HG03469 (cell line): ENCODE measurements around the gene SND1.
A peak's percentile ranks its signal among the peaks of the same experiment; 100 is the strongest.
"Not testable (repeated sequence)": the region's sequence is repeated elsewhere in the genome, so short reads cannot be mapped to it uniquely, and the experiment has no call there.

Experiments used
- ATAC-seq: cut with Tn5 transposase; IDR thresholded peaks from one replicate; pipeline ENCODE4 v1.9.1; 2021; ENCODE audit warnings: mild to moderate bottlenecking, moderate library complexity, moderate number of reproducible peaks; ENCODE audit not compliant: unreplicated experiment

The SND1 gene

DNA sequence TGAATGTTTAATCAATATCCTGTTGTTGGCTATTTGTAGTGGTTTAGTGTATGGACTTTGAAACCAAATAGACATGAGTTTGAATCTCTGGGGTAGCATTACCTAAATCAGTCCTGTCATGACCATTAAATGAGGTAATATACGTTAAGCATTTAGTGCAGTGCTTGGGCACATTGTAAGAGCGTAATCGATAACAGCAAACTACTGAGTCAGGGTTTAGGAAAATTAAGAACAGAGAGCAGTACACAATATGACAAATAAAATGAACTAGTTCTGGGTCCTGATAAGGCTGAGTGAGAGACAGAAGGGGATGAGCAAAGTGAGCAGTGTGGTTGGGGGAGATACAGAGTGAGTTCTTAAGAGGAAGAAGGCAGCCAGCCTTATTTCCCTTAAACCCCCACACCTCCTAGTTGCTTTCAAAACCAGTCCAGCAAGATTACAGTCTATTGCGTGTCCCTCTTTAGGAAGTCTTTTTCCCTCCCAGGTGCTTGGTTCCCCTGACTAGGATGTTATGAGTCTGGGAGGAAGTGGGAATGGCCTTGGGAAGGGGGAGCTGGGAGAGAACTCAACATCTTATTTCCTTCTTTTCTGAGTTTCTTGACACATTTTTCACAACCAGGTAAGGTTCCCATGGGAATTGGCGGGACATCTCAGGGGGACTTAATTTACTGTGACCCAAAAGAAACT, 171.0 kb downstream of the SND1 start:
- ATAC-seq = no peak

DNA sequence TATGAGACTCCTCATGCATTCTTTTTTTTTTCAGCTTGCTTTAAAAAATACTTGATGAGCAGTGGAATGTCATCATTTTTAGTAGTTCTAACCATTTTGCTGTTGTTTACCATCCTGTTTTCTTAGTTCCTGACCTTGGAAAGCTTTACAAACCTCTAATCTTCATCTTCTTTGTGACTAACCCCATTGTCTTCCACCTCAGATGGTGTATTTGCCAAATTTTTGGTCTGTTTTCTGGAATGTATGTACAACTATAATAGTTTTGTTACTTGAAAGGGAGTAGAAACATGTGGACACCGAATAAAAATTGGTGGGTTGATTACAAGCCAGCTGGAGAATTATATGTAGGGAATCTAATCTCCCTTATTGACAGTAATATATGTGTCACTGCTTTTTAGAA, 172.7 kb downstream of the SND1 start:
- no peak for ATAC-seq

DNA sequence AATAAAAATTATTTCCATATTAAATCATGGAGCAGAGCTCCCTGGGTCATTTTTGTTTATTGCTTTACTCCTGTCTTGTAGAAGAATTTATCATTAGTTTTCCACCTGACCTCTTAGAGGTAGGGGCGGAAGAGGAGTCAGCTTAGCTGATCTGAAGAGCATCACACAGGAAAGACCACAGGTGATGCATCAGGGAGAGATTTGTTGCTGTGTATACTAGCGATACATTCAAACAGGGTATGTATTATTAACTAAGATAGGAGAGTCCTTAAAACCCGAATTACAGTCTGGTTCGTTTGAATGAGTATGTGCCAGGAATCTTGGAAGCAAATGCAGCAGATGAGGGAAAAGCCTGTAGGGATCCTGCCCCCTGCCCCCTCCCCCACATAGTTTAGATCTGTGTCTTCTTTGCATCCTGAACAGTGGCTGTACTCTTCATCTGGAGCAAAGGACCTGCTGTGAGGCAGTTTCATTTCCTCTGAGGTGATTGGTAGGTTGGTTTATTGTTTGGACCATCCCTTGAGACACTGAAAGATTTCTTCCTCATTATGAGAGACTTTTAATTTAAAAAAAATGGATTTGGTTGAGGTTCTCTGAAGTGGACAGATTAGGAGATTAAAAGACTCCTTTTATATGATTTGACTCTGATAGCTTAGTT, 177.0 kb downstream of the SND1 start:
- ATAC-seq = peak; percentile 47

DNA sequence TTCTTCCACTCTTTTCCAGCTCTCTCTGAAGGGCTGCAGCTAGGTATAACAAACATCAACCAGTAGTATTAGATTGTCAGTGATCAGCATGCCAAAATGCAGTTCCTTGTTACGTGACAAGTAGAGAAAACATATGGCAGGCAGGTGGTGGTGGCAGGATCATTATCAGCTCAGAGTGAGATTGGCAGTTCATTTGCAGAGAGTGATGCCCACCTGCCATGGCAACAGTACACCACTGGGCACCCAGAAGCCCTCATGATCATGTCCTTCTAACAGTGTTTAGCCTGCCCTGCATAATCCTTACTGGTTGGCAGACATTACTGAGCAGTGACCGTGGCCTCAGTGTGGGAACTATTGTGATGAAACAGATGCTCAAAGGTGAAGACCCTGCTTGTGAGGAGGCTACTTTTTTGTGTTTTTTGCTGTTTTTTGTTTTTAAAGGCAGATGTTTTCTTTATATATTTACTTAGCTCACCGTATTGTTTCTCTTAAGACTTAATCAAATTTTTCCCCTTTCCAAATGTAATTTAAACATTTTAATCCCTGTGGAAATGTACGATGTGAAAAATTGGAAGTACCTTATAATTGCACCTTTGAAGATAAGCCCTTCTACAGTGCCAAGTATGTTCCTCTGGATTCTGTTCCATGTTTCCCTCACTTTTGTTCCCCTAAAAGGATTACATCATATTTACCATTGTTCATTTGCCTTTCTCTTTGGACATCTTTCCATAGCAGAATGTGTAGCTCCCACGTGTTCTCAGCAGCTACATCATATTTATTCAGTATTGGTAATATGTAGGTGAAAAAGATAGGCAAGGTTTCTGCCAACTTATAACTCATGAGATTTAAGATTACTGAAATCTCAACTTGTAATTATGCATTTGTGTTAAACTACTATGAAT, 179.6 kb downstream of the SND1 start:
- no peak for ATAC-seq

DNA sequence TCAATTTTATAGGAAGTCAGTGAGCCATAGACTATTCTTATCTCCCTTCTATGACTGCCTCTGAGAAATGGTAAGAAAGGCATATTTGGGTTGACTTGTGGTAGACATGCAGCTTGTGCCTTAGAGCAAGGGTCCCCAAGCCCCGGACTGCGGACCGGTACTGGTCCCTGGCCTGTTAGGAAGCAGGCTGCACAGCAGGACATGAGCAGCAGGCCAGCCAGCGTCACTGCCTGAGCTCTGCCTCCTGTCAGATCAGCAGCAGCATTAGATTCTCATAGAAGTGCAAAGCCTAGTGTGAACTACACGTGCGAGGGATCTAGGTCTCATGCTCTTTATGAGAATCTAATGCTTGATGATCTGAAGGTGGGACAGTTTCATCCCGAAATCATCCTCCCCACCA, 180.6 kb downstream of the SND1 start:
- ATAC-seq = no peak

DNA sequence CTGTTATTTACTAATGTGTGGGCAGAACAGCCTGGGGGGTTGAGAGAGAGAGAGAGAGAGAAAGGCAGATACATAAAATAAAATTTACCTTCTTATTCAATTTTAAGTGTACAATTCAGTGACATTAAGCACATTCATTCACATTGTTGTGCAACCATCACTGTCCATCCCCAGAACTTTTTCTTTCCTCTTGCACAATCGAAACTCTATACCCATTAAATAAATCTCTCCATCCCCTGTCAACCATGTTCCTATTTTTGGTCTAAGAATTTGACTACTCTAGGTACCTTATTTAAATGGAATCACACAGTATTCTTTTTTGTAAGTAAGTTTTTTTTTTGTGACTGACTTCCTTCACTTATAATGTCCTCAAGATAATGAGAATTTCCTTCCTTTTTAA, 181.6 kb downstream of the SND1 start:
- no peak for ATAC-seq

DNA sequence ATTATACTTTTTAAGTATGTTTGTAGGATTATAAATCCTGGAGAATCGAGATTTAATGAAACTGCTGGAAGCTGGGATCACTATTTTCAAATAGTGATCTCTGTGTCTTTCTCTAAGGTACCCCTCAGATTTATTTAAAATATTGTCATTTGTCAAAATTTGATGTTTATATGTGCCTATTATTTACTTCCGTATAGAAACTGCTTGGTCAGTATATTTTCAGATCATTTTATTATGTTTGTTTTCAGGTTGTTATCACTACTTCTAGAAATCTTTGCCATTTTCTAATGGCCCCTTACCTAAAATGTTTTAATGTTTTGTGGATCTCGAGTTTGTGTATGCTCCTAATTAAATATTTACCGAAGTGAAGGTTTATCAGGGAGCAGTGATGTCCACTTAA, 183.7 kb downstream of the SND1 start:
- no peak for ATAC-seq

DNA sequence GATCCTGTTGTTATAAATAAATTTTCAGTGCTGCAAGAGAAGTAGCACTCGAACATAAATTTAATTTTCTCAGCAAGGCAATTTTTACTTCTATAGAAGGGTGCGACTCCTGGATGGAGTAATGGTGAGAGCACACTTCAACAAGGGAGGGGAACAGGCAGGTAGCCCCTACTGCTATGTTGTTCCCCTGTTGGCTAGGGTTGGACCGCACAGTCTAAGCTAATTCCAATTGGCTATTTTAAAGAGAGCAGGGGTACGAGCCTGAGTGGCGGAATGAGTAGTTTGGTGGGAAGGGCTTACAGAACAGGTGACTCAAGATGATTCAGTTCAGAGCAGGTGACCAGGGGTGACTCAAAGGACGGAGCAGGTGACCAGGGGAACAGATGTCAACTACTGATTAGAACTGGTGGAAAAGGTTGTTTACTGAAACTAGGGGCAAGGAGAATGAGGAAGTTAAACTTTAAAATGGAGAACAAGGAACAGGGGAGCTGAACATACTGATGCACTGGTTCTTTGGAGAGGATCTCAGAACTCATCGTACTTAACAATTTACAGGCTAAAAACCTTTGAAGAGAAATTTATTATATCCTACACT, 185.9 kb downstream of the SND1 start:
- ATAC-seq = not testable (repeated sequence)

DNA sequence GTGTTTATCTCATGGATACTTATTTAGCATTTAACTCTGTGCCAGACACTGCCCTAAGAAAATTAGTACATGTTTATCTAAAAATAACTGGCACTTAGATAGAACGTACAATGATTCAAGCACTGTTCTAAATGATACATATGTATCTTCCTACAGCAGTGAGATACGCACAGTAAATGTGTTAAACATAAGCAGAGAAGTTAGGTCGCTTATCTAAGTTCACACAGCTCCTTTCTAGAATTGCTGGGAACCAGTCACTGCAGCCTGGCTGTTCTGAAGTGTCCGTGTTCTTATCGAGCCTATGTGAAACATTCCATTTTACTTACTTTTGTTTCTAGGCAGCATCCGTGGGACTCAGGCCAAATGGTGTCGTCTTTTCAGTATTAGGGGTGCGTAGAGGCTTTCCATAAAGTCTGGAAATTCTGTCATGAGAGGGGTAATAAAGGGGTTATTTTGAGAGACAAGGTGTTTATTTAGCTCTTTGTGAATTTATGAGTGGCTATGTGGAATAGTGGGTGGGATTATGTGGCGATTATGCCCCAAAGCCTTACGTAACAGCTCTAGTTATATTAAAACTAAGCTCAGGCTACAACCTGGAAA, 186.9 kb downstream of the SND1 start:
- no peak for ATAC-seq

DNA sequence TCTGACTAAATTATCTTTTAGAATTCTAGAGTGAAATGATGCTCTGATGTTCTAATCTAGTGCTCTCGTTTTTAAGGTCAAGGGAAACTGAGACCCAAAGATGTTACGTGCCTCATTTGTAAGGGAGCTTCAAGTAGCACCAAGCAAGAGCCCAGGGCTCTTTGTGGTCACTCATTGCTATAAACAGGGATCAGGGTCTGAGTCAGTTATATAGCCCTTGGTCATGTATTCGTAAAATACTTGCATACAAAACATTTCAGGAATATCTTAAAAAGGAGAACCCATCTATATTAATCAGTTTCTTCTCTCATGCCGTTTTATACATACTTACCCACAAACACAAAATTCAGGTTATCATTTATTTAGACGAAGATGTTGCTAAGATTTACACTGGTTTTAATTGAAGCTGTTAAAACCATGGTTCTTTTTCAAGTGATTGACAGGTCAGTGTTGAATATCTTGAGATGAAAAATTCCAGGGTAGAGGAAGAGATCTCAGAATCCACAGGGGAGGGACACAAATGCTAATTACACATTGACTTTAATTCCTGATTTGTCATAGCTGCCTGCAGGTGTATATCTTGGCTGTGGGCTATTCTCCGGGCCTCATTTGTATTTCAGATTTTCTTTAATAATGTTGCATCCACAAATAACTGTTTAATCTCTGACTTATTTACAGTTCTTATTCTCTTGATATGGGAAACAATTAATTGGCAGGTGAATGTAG, 188.4 kb downstream of the SND1 start:
- ATAC-seq = no peak

DNA sequence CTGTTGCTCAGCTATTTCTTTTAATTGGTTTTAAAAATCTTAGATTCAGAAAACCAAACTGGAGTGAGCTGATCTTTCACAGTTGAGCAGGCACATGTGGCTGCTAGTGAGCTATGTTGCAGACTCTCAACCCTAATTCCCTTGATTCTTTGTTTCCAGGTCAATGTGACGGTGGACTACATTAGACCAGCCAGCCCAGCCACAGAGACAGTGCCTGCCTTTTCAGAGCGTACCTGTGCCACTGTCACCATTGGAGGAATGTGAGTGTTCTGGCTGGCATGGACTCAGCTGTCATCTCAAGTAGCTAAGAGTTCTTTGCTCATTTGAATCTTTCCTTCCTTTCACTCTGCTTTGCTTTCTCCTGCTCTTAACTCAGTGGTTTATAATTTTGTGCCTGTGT, 192.2 kb downstream of the SND1 start:
- ATAC-seq = no peak

DNA sequence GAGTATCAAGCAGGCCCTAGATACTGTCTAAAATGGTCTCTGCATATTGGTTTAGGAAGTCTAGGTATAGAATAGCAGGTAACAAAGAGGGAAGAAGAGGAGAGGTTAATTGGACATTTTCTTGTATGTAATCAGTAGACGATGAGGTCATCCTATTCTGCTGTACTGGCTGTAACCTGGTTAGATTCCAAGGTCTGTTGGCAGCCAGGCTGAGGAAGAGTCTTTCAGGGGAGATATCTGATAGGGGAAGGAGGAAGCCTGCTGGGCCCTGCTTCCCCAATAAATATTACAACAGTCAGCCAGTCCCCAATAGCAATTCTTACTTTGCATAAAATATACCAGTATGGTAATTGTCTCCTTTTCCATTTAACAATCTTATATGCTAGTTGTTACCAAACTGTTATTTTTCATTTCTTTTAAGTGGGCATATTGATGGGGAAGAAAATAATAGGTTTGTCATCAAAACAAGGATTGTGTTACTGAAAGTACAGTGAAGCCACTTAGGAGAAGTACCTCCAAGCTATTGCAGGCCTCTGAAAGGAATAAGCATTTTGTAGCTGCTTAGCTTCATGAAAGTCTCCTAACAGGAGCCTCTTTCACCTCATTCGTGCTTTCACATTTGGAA, 192.8 kb downstream of the SND1 start:
- no peak for ATAC-seq

DNA sequence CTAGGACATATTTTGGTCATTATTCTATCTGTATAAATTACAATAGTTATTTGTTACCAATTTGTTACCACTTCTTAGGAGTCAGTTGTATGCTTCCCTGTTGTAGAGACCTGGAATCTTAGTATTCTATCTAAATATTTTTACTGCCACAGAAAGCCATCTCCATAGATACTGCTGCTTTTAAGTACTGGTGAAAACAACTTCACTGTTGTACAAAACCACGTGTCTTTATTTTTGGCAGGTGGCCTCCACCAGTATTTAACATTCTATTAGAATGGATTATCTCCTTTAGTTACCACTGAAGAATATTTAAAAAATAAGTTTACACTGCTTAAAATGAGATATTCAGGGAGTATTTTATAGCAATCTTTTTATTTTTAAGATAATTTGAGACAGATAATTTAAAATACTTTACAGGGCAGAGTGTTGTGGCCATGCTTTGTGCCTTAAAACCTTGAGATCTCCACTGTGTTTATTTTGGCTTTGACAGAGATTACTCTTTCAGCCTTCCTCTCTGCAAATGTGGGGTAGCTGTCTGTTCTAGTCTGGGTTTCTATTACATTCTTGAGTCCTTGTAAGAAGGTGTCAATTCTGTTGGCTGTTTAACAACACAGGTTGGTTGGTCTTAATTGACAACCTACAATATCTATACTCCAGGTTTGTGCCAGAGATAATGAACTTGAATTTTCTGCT, 193.7 kb downstream of the SND1 start:
- ATAC-seq = no peak

DNA sequence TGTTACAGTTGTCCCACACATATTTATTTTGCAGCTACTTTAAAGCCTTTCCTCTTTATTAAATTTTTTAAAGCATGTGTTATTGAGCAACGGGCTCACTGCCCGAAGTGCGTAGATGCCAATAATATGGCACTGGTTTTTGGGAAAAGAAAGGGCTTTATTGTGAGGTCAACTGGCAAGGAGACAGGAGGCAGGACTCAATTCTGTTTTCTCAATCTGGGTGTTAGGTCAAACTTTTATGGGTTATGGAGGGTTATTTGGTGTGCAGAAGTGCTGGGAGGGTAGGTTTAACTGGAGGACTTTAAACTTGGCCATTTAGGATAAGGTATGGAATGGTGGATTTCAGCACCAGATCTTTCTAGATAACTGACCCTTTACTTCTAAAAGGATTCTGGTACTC, 195.6 kb downstream of the SND1 start:
- ATAC-seq = no peak

DNA sequence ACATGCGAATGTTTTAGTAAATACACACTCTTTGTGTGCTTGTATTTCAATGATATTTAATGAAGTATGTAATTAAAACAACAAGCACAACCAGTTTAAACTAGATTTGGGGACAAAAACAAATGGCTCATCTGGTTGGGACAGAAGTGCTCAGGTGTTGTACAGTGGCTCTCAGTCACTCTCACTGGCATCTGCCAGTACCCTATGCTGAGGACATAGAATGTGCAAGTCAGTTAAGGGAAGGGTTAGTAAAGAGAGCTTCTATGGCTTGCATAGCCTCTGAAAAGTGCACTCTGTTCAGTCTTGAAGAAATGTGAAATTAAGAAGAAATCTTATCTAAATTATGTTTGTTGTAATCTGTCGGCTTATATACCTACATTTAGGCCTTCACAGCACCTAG, 196.2 kb downstream of the SND1 start:
- no peak for ATAC-seq

DNA sequence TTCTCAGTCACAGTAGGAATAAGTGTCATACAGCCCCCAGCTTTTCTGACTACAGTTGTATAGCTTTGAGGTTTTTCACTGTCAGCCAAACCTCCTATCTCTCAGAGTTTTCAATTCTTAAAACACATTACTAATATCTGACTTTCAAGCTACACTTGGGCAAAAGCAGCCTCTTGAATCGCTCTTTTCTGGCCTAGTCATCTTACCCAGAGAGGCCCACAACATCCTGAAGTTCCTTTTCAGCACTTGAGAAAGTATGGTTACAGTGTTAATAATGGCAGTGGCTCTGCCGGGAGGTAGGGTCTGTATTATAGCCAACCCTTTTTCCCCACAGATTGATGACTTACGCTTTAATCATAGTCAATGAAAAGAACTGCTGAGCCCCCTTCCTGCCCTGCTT, 198.2 kb downstream of the SND1 start:
- no peak for ATAC-seq

DNA sequence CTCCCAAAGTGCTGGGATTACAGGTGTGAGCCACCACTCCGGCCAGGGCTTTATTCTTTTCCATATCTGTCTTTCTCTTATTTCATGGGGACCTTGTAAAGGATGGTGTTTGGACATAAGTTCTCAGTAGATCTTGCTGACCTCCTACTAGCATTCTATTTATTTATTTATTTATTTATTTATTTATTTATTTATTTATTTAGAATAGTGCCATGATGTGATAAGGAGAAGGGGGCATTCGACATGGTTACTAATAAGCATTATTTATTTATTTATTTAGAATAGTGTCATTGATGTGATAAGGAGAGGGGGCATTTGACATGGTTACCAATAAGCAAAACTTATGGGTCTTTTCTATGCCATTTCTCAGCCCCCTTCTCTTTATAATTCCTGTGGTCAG, 202.4 kb downstream of the SND1 start:
- ATAC-seq = no peak

DNA sequence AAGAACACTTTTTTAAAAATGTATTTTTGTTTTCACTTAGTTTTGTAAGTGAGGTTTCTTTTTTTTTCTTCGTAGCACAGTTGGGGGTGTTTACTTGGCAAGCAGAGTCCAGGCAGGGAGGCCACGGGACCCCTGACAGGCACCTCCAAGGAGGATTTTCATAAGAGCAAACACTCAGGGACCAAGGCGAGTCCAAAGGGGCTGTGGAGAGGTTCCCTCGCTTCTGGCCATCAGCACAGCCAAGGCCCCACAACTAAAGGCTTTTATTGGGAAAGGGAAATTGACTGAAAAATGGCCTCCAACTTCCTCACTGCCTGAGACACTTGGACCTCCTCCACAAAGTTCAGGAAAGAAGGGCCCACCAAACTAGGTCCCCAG, 205.5 kb downstream of the SND1 start:
- ATAC-seq = no peak
